Activated T-cell treated with anti-CD3 and anti-CD28 coated beads, Interleukin-2, amount 50 U/mL, for 72 hours (primary cell): ENCODE data around the gene TMEM14A. TPM values are rescaled to one million over a fixed set of nuclear protein-coding genes. Genes with fewer than 3 reads are reported as not detected.
"Not testable (repeated sequence)": the region's sequence is repeated elsewhere in the genome, so short reads cannot be mapped to it uniquely, and the experiment has no call there.

ENCODE experiments used
- ATAC-seq, 2 donors: fragments of 150-1000 bp; cut with Tn5 transposase; replicated peaks in 1 of 2; 2 replicates each; pipeline ENCODE4 v1.10.0; 2021; ENCODE audit warnings: moderate library complexity in 2 of 2, mild to moderate bottlenecking in 1 of 2
- DNase-seq, 2 donors: peaks; one replicate each; pipeline ENCODE4 v3.0.0; 2021 to 2022; ENCODE audit warnings: mixed read lengths in 1 of 2
- H3K27ac Mint-ChIP-seq: one replicate; pipeline ENCODE4 v1.8.0; 2022; ENCODE audit warnings: mild to moderate bottlenecking, moderate library complexity, mixed read lengths
- H3K27me3 Mint-ChIP-seq: one replicate; pipeline ENCODE4 v1.8.0; 2022; ENCODE audit warnings: low read depth, mixed read lengths
- H3K36me3 Mint-ChIP-seq, 2 donors: one replicate each; pipeline ENCODE4 v1.8.0; 2022; ENCODE audit warnings: mixed read lengths in 2 of 2, mild to moderate bottlenecking in 1 of 2; ENCODE audit not compliant: insufficient read depth in 2 of 2
- H3K4me1 Mint-ChIP-seq: one replicate; pipeline ENCODE4 v1.8.0; 2022; ENCODE audit warnings: low read depth, mixed read lengths
- H3K4me3 Mint-ChIP-seq, 2 donors: one replicate each; pipeline ENCODE4 v1.8.0; 2022; ENCODE audit warnings: mild to moderate bottlenecking in 2 of 2, mixed read lengths in 2 of 2, moderate library complexity in 2 of 2
- H3K9me3 Mint-ChIP-seq, 2 donors: one replicate each; pipeline ENCODE4 v1.8.0; 2022; ENCODE audit warnings: mixed read lengths in 2 of 2
- total RNA-seq, 2 donors: library from RNA; stranded (reverse); gene quantifications; one replicate each; pipeline ENCODE4 v1.2.3, GENCODE V29; 2022

TMEM14A gene
- total RNA-seq, 2 donors from 2014 or later, result 9.3 to 9.8 TPM

DNA sequence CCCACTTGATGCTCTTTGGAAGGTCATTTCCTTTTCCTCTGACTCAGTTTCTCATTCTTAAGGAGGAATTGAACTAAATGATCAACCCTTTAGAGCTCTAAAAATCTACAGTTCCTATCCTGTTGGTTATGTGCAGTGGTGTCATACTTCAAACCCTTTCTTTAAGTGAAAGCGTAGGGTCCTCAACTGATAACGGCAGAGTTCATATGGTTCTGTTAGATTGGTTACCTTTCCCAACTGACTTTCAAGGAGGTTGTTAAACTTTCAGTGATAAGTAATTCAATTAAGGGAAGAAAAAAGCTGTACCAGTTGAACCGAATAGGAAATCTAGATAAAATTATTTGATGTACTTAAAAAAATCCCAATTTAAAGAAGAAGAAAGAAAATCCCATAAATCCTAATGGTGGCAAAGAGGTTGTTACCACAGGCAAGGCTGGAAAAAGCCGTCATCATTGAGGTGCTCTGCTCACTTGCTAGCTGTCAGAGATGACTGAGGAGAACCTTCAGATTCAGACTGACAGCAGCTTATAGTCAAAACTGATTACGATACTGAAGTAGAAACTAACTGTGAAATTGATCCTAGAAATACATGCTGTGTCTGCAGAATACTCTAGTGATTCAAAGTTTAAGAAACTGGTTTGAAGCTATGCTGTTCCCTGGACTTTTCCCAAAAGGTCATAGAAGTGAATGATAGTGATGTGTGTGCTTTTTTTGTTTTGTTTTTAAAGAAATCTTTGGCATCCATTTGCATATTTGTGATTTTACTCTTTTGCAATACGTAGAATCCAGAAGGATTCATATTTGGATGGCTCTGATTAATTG, 16.2 kb downstream of the TMEM14A start:
- H3K4me3 Mint-ChIP-seq, result no peak overlapping the region
- no peaks in the 10 kb centered on the region for H3K4me1 Mint-ChIP-seq
- no peaks in the 10 kb centered on the region for H3K27me3 Mint-ChIP-seq
- no peaks in the 10 kb centered on the region for H3K9me3 Mint-ChIP-seq
- no peak for ATAC-seq
- H3K27ac Mint-ChIP-seq, result no peak overlapping the region
- peaks cover 0 to 3% of the 10 kb centered on the region in 2 donors for H3K36me3 Mint-ChIP-seq
- no peak for DNase-seq

DNA sequence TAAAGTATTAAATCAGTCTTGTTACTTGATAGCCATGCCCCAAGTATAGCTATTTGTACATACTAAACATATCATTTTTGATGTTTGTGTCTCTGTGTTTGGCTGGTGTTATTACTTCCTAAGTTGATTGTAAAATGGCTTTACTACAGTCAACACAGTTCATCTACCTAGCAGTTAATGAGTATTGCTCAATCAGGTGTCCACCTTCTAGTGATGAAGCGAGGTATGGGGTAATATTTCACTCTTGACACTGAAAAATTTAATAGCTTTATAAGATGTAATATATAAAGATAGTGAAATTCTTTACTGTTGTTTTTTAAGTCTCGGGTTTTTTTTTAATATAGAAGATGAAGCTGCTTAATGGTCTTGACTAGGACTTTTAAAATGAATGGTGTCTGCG, 18.9 kb downstream of the TMEM14A start:
- Mint-ChIP-seq H3K4me3 (no peak overlapping the region), H3K36me3 (peaks cover 0 to 2% of the 10 kb centered on the region in 2 donors), H3K27me3 (no peaks in the 10 kb centered on the region), H3K27ac (no peak overlapping the region), H3K9me3 (no peaks in the 10 kb centered on the region), H3K4me1 (no peaks in the 10 kb centered on the region)
- no peak for ATAC-seq
- no peak for DNase-seq

DNA sequence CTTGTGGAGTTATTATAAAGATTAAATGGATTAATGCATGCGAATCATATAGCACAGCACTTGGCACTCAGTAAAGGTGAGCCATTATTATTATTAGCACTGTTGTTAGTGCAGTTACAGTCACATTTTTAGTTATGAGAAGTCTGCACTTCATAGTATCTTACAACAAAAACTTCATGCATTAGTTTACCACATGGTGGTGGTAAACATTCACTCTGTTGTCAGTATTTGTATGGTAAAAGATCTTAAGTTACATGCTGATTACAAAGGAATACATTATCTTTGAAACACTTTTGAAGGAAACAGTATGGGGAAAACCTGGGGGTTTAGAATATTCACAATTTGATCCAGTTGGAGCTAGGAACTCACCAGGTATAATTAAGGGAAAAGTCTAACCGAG, 20.8 kb downstream of the TMEM14A start:
- Mint-ChIP-seq H3K4me3 (no peak overlapping the region), H3K9me3 (no peaks in the 10 kb centered on the region), H3K36me3 (no peaks in the 10 kb centered on the region), H3K4me1 (no peaks in the 10 kb centered on the region), H3K27ac (no peak overlapping the region), H3K27me3 (peaks cover 6% of the 10 kb centered on the region)
- DNase-seq (no peak), ATAC-seq (no peak)

DNA sequence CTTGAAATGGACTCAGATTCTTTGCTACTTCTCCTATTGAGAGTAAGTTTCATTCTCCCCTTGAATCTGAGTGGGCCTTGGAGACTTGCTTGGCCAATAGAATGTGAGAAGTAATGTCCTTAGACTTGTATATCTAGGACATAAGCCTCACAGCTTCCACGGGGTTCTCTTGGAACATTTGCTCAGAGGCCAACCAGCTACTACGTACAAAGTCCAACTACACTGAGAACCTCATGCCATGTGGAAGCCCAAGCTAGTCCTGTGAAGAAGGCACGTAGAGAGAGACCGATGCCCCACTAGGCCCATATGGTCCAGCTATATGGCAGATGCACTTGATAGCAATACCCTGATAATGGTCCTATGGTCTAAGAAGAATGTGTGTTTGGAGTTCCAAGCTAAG, 22.9 kb downstream of the TMEM14A start:
- ATAC-seq (no peak), DNase-seq (no peak)
- no peaks in the 10 kb centered on the region for H3K9me3 Mint-ChIP-seq
- no peaks in the 10 kb centered on the region for H3K4me1 Mint-ChIP-seq
- no peak overlapping the region for H3K4me3 Mint-ChIP-seq
- H3K36me3 Mint-ChIP-seq, result no peaks in the 10 kb centered on the region
- H3K27ac Mint-ChIP-seq, result no peak overlapping the region
- peaks cover 11% of the 10 kb centered on the region for H3K27me3 Mint-ChIP-seq

DNA sequence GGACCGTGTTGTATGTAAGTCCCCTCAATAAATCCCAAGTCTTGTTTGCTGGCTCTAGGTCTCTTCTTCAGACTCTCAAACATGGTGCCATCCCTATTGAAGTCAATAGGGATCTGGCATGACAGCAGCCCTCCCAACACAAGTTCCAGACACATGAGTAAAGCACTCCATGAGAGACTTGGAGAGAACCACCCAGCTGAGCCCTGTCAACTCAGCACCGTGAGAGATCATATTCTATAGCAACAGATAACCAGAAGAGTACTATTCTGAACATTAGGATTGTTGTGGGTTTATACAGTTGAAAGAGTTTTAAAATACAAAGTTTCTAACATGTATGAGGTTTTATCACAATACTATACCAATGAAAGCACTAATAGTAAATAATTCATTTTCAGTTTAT, 23.5 kb downstream of the TMEM14A start:
- Mint-ChIP-seq H3K4me1 (no peaks in the 10 kb centered on the region), H3K9me3 (no peaks in the 10 kb centered on the region), H3K27ac (no peak overlapping the region), H3K36me3 (no peaks in the 10 kb centered on the region), H3K27me3 (peaks cover 11% of the 10 kb centered on the region), H3K4me3 (no peak overlapping the region)
- no peak for ATAC-seq
- no peak for DNase-seq

DNA sequence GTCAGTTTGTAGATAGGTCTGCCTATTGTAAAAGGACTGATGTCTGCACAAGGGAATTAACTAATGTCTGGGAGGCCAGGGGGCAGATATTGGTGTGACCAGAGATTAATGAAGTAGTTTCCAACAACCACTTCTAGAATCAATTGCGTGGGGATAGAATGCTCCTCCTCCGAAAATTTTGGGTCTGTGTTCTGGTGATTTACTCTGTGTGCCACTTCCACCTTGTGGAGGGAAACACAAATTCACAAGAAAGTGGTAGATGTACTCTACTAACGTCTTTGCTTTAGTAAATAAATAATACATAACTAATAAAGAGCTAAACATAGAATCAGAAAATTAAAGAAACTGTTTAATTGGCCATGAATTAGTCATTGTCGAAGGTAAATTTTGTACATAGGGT, 25.5 kb downstream of the TMEM14A start:
- no peak overlapping the region for H3K27ac Mint-ChIP-seq
- no peak for ATAC-seq

DNA sequence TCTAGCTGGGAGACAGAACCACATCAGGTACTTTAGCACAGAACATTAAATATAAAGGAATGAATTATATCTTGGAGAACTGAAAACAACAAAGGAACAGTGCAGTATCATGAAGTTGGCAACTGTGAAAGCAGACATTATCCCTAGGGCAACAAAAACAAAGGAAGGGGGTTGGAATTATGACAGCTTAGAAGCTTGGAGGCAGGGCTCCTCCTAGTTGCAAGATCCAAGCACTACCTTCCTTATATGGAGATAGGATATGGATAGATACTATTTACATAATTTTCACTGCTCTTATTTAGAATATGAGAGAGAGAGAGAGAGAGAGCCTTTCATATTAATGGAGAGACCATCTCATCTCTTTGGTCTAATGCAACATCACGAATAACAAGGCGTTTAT, 27.0 kb downstream of the TMEM14A start:
- DNase-seq, result no peak
- Mint-ChIP-seq H3K27me3 (peaks cover 17% of the 10 kb centered on the region), H3K36me3 (no peaks in the 10 kb centered on the region), H3K9me3 (no peaks in the 10 kb centered on the region), H3K27ac (no peak overlapping the region), H3K4me3 (no peak overlapping the region), H3K4me1 (no peaks in the 10 kb centered on the region)
- ATAC-seq, result no peak

More for the DNA sequence above, 25.5 kb downstream of the TMEM14A start:
- DNase-seq, result no peak
- no peak overlapping the region for H3K4me3 Mint-ChIP-seq
- peaks cover 17% of the 10 kb centered on the region for H3K27me3 Mint-ChIP-seq
- no peaks in the 10 kb centered on the region for H3K36me3 Mint-ChIP-seq
- H3K4me1 Mint-ChIP-seq, result no peaks in the 10 kb centered on the region
- H3K9me3 Mint-ChIP-seq, result no peaks in the 10 kb centered on the region

DNA sequence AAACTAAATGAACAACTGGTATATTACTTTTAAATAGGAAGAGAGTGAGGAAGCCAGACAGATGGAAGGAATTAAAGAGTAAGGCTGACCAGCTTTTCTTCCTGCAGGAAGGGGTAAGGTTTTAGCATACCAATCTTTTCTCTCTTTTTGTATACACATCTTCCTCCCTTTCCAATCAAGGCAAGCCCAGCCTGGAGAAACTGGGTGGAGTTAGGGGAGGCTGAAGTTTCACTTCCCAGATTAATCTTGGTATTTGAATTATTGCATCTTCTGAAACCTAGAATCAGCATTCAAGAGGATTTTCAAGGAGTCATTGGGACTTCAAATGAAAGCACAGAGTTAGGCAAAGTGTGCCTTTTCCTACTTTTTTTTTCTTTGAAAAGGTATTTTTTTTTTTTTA, 33.1 kb downstream of the TMEM14A start:
- Mint-ChIP-seq H3K4me1 (no peaks in the 10 kb centered on the region), H3K4me3 (no peak overlapping the region), H3K27me3 (peaks cover 16% of the 10 kb centered on the region), H3K36me3 (no peaks in the 10 kb centered on the region), H3K9me3 (no peaks in the 10 kb centered on the region), H3K27ac (no peak overlapping the region)
- ATAC-seq (no peak), DNase-seq (no peak)

DNA sequence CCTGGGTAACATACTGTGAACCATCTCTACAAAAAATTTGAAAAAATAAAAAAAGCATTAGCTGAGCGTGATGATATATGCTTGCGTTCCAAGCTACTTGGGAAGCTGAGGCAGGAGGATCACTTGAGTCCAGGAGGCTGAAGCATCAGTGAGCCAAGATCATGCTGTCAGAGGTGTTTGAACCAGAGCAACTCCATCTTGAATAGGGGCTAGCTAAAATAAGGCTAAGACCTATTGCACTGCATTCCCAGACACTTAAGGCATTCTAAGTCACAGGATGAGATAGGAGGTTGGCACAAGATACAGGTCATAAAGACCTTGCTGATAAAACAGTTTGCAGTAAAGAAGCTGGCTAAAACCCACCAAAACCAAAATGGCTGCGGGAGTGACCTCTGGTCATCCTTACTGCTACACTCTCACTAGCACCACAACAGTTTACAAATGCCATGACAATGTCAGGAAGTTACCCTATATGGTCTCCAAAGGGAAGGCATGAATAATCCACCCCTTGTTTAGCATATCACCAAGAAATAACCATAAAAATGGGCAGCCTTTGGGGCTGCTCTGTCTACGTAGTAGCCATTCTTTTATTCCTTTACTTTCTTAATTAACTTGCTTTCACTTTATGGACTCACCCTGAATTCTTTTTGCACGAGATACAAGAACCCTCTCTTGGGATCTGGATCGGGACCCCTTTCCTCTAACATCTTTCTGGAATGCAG, 34.0 kb downstream of the TMEM14A start:
- not testable (repeated sequence) for H3K36me3 Mint-ChIP-seq, H3K9me3 Mint-ChIP-seq, H3K4me3 Mint-ChIP-seq

DNA sequence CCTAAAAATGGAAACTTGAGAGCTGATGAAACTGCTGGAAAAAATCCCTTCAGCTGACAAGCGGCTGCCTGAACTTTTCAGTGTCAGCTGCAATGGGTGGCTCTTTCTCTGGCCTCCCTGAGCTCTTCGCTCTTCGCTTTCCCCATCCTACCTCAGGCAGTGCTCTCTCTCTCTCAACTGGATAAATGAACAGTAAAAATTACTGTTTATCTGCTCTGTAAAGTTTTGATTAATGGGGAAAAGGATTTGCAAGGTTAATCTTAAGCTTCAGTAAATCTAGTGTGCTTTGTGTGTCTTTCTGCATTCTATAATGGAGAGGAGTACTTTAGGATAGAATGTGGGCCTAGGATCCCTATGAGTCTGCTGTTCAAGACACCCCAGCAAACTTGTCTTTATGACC, 35.1 kb downstream of the TMEM14A start:
- no peaks in the 10 kb centered on the region for H3K4me1 Mint-ChIP-seq
- H3K4me3 Mint-ChIP-seq, result no peak overlapping the region
- H3K27me3 Mint-ChIP-seq, result peaks cover 10% of the 10 kb centered on the region
- ATAC-seq (no peak), DNase-seq (no peak)
- no peak overlapping the region for H3K27ac Mint-ChIP-seq
- no peaks in the 10 kb centered on the region for H3K9me3 Mint-ChIP-seq
- H3K36me3 Mint-ChIP-seq, result no peaks in the 10 kb centered on the region

More for the DNA sequence above, 34.0 kb downstream of the TMEM14A start:
- not testable (repeated sequence) for ATAC-seq, H3K27ac Mint-ChIP-seq, DNase-seq, H3K4me1 Mint-ChIP-seq
- H3K27me3 Mint-ChIP-seq, result peaks cover 12% of the 10 kb centered on the region

DNA sequence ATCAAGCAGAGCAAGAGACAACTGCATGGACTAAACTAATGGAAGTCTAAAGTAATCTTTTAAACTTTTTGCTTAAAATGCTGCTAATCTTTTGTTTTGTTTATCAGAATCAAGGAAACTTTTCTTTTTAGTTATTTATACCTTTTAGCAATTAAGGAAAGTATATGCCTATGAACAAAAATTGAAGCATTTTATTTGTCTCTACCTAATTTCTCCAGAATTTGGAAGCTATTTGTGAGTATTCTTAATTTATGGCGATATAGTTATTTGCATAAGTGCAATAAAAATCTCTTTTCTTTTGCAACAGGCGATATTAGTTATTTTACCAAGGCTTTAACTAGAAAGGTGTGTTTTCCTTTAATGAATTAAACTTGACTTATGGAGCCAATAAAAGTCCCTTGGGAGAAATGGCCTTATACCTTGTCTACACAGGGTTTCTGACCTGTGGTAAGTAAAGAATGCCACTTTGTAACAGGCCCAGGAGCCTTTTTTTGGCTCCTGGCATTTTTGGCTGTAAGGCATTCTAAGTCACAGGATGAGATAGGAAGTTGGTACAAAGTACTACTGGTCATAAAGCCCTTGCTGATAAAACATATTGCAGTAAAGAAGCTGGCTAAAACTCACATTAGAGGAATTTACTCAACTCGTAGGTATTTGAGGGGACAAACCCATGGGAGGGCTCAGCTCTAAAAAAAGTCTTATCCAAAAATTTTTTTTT, 37.2 kb downstream of the TMEM14A start:
- no peaks in the 10 kb centered on the region for H3K9me3 Mint-ChIP-seq
- peaks cover 9% of the 10 kb centered on the region for H3K27me3 Mint-ChIP-seq
- ATAC-seq (no peak), DNase-seq (no peak)
- no peaks in the 10 kb centered on the region for H3K36me3 Mint-ChIP-seq
- no peak overlapping the region for H3K27ac Mint-ChIP-seq
- H3K4me1 Mint-ChIP-seq, result no peaks in the 10 kb centered on the region
- no peak overlapping the region for H3K4me3 Mint-ChIP-seq

DNA sequence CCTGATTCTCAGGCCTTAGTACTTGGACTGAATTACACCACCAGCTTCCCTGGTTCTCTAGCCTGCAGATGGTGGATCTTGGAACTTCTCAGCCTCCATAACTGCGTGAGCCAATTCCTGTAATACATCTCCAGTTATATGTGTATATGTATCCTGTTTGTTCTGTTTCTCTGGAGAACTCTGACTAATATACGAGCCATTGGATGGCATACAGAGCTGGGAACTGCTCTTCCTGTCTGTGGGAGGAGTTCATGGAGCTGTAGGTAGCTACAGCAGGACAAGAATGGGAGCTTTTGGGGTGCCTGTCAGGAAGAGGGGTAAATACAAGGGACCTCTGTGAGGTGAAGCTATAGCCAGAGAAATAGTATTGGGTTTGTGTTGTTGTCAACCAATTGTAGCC, 41.2 kb downstream of the TMEM14A start:
- Mint-ChIP-seq H3K27me3 (peaks cover 18% of the 10 kb centered on the region), H3K9me3 (no peaks in the 10 kb centered on the region), H3K4me1 (no peaks in the 10 kb centered on the region), H3K4me3 (no peak overlapping the region), H3K36me3 (no peaks in the 10 kb centered on the region), H3K27ac (no peak overlapping the region)
- no peak for ATAC-seq
- no peak for DNase-seq

DNA sequence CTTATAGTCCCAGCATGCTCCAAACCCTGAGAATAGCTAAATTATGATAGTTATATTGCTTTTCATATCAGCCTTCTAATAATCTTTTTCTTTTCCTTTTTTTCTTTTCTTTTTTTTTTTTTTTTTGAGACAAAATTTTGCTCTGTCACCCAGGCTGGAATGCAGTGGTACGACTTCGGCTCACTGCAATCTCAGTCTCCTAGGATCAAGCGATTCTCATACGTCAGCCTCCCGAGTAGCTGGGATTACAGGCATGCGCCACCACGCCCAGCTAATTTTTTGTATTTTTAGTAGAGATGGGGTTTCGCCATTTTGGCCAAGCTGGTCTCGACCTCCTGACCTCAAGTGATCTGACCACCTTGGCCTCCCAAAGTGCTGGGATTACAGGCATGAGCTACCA, 43.8 kb downstream of the TMEM14A start:
- ATAC-seq, H3K4me3 Mint-ChIP-seq, H3K36me3 Mint-ChIP-seq, DNase-seq, H3K27ac Mint-ChIP-seq, H3K4me1 Mint-ChIP-seq, H3K9me3 Mint-ChIP-seq: not testable (repeated sequence)
- H3K27me3 Mint-ChIP-seq, result peaks cover 18% of the 10 kb centered on the region
